Activated T-cell treated with anti-CD3 and anti-CD28 coated beads for 4 hours (primary cell): Measurements from ENCODE around the gene CLDN15.

Experiments used
- DNase-seq: peaks from one replicate; pipeline ENCODE4 v3.0.0-alpha.2; 2020

Gene CLDN15

DNA sequence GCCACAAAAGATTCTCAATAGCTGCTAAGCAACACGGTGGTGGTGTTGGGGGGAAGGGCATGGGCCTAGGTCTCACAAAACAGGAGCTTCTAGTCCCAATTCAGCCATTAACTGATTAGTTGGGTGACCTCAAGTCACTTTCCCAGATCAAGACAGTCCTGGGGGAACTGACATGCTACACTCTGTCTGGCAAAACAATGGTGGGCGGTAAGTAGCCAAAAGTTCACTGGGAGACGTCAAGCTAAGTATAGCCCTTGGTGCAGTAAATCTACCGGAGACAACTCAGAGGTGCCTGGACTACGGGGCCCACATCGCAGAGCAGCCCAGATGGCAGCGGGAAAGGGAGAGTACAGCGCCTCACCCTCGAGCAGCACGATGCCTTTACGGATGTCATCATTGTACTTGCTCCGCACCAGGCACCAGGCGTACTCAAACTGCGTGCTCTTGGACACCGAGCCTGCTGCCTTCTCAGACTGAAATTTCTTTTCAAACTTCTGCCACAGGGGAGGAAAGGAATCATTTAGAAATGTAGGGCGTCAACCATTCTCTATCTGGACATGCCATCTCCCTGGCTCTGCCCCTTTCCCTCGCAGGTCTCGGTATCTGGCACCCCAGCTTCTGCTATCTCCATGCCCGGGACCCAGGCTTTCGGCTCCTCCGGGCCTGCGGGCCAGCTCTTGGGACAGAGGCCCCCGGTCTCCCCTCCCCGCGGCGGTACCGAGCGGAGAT, 6.2 kb upstream of the CLDN15 start:
- DNase-seq = no peak

DNA sequence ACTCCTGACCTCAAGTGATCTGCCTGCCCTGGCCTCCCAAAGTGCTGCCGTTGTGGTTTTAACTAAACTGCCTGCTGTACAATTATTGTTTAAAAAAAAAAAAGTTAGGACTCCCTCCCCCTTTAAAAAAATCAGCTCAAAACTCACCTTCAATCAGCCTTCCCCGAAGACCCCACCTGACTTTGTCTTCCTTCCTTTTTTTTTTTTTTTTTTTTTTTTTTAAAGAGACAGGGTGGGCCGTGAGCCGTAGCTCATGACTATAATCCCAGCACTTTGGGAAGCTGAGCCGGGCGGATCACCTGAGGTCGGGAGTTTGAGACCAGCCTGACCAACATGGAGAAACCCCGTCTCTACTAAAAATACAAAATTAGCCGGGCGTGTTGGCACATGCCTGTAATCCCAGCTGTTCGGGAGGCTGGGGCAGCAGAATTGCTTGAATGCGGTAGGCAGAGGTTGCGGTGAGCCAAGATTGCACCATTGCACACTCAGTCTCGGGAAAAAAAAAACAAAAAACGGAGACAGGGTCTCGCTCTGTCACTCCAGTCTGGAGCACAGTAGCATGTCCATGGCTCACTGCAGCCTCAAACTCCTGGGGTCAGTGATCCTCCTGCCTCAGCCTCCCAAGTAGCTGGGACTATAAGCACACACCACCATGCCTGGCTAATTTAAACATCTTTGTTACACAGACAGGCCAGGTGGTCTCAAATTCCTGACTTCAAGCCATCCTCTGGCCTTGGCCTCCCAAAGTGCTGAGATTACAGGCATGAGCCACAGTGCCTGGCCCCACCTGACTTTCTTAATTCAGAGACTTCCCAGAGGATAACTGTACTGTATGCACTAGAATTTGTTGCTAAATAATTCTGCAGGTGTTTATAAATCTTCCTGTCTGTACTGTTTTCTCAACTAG, 4.1 kb upstream of the CLDN15 start:
- DNase-seq = no peak

DNA sequence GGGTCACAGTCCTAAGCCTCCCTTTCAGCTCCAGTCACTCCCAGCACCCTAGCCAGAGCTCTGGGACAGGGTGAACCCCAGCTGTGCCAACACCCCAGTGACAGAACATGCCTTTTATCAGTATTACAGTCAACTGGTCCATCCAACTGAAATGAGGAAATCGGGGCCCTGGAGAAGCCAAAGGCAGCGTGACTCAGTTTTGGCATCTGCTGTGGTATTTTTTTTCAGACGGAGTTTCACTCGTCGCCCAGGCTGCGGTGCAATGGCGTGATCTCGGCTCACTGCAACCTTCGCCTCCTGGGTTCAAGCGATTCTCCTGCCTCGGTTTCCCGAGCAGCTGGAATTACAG, 3.4 kb upstream of the CLDN15 start:
- no peak for DNase-seq

DNA sequence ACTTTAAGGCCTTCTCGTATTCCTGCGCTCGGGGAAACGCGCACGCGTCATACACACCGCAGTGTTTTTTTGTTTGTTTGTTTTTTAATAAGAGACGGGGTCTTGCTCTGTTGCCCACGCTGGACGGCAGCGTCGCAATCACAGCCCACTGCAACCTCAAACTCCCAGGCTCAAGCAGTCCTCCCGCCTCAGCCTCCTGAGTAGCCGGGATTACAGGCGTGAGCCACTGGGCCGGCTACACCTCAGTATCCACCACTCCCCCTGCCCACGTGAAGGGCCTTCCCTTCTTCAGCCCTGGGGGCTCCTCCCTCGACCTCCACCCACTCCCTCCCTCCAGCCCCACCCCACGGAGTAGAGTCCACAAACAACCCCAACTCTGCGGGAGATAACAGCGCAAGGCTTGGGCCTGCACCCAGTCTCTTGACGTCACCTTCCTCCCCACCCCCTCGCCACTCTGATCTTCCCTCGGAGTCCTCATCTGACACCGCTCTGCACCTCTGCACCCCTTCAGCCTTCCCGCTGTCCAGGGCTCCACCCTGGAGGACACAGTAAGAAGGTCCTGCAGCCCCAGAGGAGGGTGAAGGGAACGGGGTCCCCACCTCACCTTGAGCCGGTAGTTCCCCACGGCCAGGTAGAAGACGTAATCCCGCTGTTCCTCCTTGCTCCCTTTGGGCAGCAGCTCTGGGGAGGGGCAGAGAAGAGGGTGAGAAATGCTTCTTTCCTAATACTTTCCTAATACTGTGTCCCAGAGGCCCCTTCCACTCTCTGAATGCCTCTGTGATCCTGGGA, 2.8 kb upstream of the CLDN15 start:
- DNase-seq = no peak

DNA sequence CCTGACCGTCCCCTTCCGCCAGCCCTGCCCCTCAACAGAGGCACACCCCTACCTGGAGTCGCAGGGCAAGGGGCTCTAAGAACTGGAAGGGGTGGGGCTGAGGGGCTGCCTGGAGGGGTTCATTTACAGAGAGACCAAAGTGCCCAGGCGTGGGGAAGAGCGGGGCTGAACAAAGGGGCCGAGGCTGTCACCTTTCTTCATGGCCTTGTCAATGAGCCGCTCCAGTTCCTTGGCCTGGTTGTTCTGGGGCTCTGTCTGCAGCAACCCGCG, 2.3 kb upstream of the CLDN15 start:
- no peak for DNase-seq

DNA sequence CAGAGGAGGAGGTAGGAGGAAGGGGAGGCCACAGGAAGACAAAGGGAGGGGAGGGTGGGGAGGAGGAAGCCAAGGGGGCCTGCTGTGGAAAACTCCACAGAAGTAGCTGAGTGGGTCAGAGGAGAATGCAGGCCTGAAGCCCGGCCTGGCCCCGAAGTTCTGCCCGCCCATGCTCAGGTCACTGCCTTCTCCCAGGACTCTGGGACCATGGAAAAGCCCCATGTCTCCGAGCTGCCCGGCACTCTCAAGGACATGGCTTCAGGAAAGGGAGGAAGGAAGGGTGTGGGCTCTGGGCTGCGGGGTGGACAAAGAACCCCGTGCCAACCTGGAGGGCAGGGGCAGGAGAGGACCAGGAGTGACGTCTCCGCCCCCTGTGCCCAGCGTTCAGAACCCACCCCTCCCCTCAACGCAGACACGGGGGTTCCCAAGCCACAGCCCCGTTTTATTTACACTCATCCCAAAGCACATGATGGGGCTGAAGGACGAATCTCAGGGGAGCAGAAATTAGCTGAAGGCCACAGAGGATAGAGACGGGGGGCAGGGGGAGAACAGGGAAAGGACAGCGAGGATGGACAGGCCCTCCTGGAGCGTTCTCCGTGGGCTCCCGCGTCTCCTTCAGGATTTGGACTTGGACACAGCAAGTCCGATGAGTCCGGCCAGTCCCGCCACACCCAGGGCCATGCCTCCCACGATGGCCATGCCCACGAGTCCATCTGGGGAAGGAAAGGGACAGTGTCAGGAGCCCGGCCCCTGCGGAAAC, 1.8 kb upstream of the CLDN15 start:
- no peak for DNase-seq

DNA sequence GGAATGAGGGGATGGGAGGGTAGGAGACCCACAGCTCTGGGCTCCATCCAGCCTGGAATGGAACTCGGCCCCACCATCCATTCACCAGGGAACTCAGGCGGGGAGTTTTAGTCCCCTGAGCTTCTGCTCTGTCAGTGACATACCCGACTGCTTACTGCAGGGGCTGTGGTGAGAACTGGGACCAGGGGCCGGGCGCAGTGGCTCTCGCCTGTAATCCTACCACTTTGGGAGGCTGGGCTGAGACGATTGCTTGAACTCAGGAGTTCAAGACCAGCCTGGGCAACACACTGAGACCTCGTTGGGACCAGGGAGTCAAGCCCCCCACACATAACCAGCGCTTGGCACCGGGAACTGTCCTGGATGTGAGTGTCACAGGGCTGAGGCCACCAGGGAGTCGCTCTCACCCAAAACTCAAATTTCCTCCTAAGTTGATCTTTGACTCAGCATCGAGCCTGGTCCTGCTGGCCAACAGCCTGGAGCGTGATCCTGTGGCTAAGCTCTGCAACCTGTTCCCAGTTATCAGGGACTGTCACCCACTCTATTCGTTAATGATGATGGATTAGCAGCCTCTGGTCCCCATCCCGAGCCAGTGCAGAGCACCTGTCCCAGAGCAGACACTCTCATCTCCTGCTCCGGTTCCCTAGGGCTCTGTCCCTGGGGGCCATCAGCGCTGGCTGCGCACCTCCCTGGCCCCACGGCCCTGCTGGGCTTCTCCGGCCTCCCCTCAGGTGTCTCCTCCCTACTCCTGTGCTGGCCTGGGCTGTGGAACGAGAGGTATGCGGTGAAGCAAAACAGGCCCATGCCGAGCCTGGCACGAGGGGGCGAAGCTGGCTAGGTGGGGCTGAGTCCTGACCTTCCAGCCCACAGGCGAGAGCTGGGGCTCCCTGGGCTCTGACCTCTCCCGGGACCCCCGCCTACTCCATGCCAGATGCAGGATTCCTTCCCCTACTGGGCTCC, 902 bp upstream of the CLDN15 start:
- DNase-seq = no peak

DNA sequence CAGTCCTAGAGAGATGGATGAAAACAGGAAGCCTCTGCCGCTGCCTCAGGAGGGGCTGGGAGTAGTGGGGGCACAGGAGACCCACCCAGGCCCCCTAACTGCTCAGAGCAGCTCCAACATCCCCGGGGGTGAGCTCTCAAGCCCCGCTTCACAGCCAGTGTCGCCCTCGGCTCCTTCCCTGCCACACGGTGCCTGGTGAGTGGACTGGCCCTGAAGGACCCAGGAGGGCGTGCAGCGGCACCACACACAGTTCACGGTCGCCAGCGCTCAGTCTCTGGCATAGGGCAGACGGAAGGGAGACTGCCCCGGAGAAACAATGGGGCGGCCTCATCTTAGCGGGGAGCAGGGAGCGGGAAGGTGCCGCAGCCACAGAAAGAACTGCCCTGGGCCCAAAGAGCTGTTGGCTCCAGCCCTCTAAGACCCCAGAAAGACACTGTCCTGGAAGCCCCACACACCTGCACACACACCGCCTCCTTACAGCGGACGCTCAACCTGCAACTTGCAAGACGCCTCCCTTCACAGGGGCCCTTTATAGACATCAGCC, 1.2 kb downstream of the CLDN15 start:
- no peak for DNase-seq

DNA sequence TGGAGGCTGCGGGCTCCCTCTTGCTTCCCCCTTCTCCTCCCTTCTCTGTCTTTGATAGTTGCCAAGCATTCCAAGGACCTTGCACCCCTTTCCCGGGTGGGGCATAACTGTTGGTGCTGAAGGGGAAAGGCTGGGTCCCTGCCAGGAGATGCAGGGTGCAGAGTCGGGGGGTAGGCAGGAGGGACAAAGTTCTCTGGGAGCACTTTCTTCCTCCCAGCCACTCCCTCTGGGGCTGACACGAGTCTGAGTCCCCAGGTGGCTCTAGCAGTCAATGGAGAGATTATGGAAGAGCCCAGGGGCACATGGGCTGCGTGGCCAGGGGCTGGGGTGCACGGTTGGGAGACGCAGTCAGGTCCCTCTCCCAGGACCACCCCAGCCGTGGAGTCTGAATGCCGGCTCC, 2.1 kb downstream of the CLDN15 start:
- no peak for DNase-seq

DNA sequence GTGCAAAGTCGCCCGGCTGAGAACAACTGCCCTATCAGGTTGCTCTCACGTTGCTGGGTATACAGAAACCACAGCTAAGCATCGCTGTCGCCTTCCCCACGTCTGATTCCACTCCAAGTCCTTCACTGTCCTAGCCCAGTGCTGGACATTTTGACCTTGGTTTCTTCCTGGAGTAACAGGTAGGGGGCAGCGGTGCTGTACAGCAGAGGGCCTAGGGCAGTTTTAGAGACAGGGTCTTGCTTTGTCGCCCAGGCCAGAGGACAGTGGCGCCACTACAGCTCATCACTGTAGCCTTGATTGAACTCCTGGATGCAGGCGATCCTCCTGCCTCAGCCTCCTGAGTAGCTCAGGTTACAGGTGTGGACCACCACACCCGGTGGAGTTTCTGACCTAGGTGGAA, 2.6 kb downstream of the CLDN15 start:
- DNase-seq = no peak

DNA sequence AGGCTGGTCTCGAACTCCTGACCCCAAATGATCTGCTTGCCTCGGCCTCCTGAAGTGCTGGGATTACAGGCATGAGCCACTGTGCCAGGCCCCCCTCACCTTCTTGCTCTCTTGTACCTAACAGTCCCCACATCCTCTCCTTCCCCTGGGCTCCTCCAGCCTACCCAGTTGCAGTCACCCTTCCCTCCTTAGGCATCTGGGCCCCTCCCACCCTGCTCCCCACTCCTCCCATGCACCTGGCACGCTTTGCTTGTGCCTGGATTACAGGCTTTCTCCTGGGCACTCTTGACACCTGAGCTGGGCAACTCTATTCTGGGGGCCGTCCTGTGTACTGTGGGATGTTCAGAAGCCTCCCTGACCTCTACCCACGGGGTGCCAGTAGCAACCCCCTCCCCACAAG, 3.0 kb downstream of the CLDN15 start:
- no peak for DNase-seq

DNA sequence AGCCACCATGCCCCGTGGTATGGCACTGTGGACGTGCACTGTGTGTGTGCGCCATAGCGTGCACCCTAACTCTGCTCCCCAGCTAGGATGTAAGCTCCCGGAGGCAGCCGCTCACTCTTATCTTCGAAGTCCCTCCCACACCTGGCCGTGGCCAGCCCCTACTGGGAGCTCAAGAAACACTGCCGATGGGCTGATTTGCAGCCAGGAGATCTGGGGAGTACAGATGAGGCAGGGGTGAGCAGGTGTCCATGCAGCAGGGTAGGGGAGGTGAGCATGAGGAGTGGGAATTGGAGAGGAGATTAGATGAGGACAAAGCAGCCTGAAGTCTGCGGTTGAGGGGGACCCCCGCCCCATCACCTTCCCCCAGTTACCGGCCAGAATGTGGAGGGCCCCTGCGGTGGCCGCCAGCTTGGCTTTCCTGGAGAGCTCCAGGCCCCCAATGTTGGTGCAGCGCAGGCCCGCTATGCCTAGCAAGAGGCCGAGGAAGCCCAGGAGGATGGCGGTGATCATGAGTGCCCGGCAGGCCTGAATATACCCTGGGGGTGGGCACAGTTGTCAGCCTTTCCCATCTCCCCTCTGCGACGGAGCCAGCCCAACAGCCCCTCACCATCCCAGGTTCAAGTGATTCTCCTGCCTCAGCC, 3.6 kb downstream of the CLDN15 start:
- DNase-seq = no peak

DNA sequence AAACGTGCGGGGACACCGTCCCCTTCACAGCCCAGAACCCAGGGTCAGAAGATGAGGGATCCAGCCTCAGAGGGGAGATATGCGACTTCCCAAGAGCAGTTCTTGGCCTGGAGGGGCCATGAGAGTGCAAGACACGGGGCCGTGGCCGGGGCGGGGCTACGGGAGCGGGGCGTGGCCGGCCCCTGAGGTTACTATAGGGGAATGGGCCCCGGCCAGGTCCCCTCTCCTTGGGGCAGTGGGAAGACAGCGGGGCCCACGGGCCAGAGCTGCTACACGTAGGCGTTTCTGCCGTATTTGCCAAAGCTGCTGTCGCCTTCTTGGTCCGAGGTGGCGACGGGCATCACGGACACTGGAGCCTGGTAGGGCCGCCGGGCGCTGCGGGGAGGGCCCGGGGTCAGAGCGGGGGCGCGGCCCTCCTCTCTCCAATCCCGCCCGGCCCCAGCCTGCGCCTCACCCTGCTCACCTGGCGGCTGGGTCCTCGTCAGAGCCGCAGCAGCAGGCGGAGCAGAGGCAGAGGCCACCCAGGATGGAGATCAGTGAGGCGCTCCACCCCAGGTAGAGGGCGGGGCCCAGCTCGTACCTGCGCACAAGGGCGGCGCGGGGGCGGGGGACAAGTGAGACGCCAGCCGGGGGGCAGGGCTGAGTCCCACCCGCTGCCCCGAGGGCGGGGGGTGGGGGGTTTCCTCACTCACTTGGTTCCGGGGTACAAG, 5.3 kb downstream of the CLDN15 start:
- DNase-seq = no peak

DNA sequence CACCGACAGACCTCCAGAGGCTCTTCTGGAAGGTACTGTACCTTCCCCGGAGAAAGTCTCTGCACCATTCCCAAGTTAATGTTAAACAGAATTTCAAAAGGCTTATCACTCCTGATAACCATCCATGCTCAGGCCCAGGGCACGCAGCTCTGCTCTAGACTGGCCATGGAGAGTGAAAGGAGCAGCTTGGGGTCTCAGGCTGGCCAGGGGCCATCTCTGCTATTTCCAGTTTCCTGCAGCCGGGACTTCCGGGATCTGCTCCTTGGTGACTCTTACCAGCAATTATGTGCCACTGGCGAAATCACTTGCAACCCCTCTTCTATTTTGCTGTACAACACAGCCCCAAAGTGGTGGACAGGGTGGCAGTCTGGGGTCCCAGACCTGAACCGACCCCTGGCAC, 6.0 kb downstream of the CLDN15 start:
- no peak for DNase-seq

DNA sequence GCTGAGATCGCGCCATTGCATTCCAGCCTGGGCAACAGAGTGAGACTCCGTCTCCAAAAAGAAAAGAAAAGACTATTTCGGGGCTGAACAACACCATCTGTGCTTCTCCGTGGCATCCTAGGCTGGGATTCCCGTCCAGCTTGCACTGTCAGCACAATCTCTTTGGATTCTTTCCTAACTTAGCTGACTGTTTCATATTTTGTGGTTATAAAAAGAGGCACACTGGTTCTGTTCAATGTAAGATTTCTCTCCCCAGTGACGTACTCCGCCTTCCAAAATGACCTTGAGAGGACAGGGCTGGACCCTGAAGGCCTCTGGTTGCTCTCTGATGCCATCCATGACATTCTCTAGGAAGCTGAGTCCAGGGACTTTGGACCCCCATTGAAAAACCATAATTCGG, 10.9 kb downstream of the CLDN15 start:
- DNase-seq = no peak

DNA sequence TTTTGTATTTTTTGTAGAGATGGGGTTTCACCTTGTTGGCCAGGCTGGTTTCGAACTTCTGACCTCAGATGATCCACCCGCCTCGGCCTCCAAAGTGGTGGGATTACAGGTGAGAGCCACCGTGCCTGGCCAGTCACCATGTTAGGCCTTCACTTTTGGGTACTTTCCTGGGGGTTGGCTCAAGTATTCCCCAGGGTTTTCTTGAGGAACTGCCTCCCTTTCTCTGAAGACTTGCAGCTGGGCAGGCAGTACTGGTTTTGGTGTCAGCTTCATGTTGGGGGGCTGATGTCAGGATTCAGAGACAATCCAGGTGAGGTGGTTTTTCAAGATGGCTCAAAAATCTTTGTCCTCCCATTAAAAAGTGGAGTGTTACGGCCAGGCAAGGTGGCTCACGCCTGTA, 12.0 kb downstream of the CLDN15 start:
- DNase-seq = no peak

DNA sequence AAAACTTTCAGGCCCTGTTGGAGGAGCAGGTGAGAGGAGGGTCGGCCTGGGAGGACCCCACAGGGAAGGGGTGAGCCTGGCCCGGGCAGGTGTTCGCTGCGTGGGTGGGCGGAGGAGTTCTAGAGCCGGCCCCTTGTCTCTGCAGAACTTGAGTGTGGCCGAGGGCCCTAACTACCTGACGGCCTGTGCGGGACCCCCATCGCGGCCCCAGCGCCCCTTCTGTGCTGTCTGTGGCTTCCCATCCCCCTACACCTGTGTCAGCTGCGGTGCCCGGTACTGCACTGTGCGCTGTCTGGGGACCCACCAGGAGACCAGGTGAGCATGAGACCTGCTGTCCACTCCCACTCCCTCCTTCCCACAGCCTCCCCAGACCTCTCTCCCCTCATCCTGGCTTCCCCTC, 14.1 kb downstream of the CLDN15 start:
- no peak for DNase-seq

DNA sequence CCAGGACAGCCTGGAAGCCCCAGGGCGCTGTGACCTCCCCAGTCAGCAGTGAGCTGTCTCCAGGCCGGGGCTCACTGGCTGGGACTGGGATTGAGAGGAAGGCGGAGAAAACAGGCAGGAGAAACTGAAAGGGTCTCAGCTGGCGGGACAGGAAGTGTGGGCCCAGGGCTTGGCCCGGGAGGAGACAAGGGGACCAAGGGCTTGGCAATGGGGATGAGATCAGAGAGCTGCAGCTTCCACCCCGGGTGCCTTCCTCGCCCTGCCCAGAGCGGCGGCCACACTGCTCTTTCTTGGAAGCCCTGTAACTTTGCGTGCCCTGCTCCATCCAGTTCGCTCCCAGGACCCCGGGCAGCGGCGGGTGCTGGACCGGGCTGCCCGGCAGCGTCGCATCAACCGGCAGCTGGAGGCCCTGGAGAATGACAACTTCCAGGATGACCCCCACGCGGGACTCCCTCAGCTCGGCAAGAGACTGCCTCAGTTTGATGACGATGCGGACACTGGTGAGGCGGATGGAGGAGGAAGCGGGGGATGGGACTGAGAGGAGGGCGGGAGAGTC, 15.2 kb downstream of the CLDN15 start:
- DNase-seq = no peak

DNA sequence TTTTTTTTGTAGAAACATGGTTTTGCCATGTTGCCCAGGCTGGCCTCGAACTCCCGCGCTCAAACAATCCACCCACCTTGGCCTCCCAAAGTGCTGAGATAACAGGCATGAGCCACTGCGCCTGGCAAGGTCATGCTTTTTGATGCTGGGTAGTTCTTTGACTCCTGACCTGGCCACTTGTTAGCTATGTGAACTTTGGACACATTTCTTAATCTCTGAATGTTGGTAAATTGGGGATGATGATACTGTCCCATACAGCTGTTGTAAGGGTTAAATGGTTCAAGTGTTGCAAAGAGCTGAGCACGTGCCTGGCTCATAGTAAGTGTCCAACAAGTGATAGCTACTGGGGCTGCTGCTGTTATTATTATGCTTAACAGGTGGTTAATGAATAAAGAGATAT, 17.3 kb downstream of the CLDN15 start:
- DNase-seq = no peak
